Adrenal gland (tissue), 12 donors: ENCODE measurements around the gene MARK1. TPM values are rescaled to one million over a fixed set of nuclear protein-coding genes. Genes with fewer than 3 reads are reported as not detected.

Experiments used
- DNase-seq, 7 donors: peaks; one replicate each; pipeline ENCODE4 v3.0.0-alpha.2; 2019 to 2020
- H3K27ac ChIP-seq, 5 donors: fragments of 200-600 bp; sonication (generic) in 4 of 5; 1 replicate in 3 of 5; 2 replicates in 2 of 5; pipeline versions ENCODE4 v1.5.1 to v1.8.0; 2016 to 2020; ENCODE audit warnings: mild to moderate bottlenecking in 1 of 5
- H3K27me3 ChIP-seq: fragments of 200-600 bp; 2 replicates; pipeline ENCODE4 v1.8.0; 2021
- H3K36me3 ChIP-seq, 2 donors: fragments of 200-600 bp; replicated peaks in 1 of 2; 1 replicate in 1 of 2; 2 replicates in 1 of 2; pipeline versions ENCODE4 v1.5.1 to v1.8.0; 2018 to 2022
- H3K4me1 ChIP-seq, 2 donors: fragments of 200-600 bp; replicated peaks in 1 of 2; 1 replicate in 1 of 2; 2 replicates in 1 of 2; pipeline versions ENCODE4 v1.5.1 to v1.8.0; 2018 to 2021
- H3K4me3 ChIP-seq, 4 donors: fragments of 200-600 bp; sonication (generic) in 3 of 4; one replicate each; pipeline ENCODE4 v1.5.1; 2016 to 2018
- H3K9me3 ChIP-seq, 3 donors: fragments of 200-600 bp; sonication (generic) in 1 of 3; replicated peaks in 1 of 3; 1 replicate in 2 of 3; 2 replicates in 1 of 3; pipeline versions ENCODE4 v1.5.1 to v1.8.0; 2016 to 2021
- CTCF ChIP-seq, 6 experiments: fragments of 450-650 bp in 4 of 6; fragments of 200-600 bp in 2 of 6; sonication (generic) in 1 of 6; IDR thresholded peaks; 1 replicate in 5 of 6; 2 replicates in 1 of 6; pipeline versions ENCODE4 v1.5.1 to v1.8.0; 2016 to 2021; ENCODE audit warnings: antibody characterized with exemption in 6 of 6, mild to moderate bottlenecking in 2 of 6, moderate library complexity in 1 of 6
- POLR2A ChIP-seq, 2 donors: fragments of 450-650 bp; IDR thresholded peaks; one replicate each; pipeline ENCODE4 v1.6.1; 2017; ENCODE audit warnings: antibody characterized with exemption in 2 of 2, mild to moderate bottlenecking in 2 of 2, moderate library complexity in 1 of 2
- WGBS, 4 donors: extraction: QIAGEN DNeasy Blood & Tissue Kit in 2 of 4; methylation state at CpG; one replicate each; pipeline versions ENCODE4 v1.1.5 to v1.1.7; 2013 to 2017; 5-methylcytosine and 5-hydroxymethylcytosine counted together
- intact Hi-C, 2 donors: fragments of 100-400 bp; cut with DNase I; formaldehyde crosslinking; loops; one replicate each; pipeline versions ENCODE4 v1.14.1 to v1.15.0; 2022 to 2023
- polyA plus RNA-seq, 3 donors: library from polyadenylated mRNA; stranded (reverse); fragments of 200-250 nt in 2 of 3; fragments of 350-450 nt in 1 of 3; fragmentation: Illumina TruSeq in 1 of 3; extraction: RNeasy Lipid Tissue Mini Kit (QIAGEN cat#74804) in 1 of 3; gene quantifications; one replicate each; pipeline ENCODE4 v1.2.3, GENCODE V29; 2013 to 2014
- total RNA-seq, 9 donors: library from RNA; depleted of rRNA in 4 of 9; stranded (reverse); fragments of >200 nt in 4 of 9; fragments of 120-200 nt in 1 of 9; fragmentation: NEBNext Ultra II Directional in 1 of 9; extraction: Animal tissue kit (Norgen Biotek cat#: 25700) in 1 of 9; gene quantifications; one replicate each; pipeline versions ENCODE4 v1.1.0 to v1.2.4, GENCODE V29; 2013 to 2023
- donor health status: healthy with polysubstance abuse.
- donor health status: Bipolar disorder and iron deficiency.
- donor health status: DM: yes; HTN: yes; CAD: no.
- donor health status: DM: no; HTN: no; CAD: no.
- donor health status: DM: no; HTN: no; CAD: no.
- donor health status: DM: yes; HTN: yes; CAD: no.

The MARK1 gene
- total and polyA plus RNA-seq, 12 donors, result 1.7 to 9.1 (median 3.9) TPM

GRCh38 chr1:220498188-220498587 is 29.7 kb upstream of the MARK1 start:
- H3K4me3 ChIP-seq, result no peak overlapping the region
- TF ChIP-seq POLR2A (IDR thresholded peaks at IDR 0.05), result no peak
- no peak for TF ChIP-seq CTCF (IDR thresholded peaks at IDR 0.05)
- H3K9me3 ChIP-seq, result no peaks in the 10 kb centered on the region
- H3K36me3 ChIP-seq, result no peaks in the 10 kb centered on the region
- H3K4me1 ChIP-seq, result no peaks in the 10 kb centered on the region
- no peaks in the 10 kb centered on the region for H3K27me3 ChIP-seq
- DNase-seq, result no peak
- WGBS, 4 donors, result 74 to 96% (median 76%) methylated on average over 2 of the region's 2 CpGs
- intact Hi-C loops, result no loop called here
- no peak overlapping the region for H3K27ac ChIP-seq

GRCh38 chr1:220500372-220500771 is 27.6 kb upstream of the MARK1 start:
- intact Hi-C loops, result no loop called here
- 84 to 100% (median 97%) methylated on average over 1 of the region's 1 CpG for WGBS, 4 donors

GRCh38 chr1:220504329-220504728 is 23.6 kb upstream of the MARK1 start:
- H3K9me3 ChIP-seq, result no peaks in the 10 kb centered on the region
- WGBS, 4 donors, result 53 to 63% (median 57%) methylated on average over 5 of the region's 5 CpGs
- TF ChIP-seq POLR2A (IDR thresholded peaks at IDR 0.05), result no peak
- no peak for TF ChIP-seq CTCF (IDR thresholded peaks at IDR 0.05)
- DNase-seq, result no peak
- H3K36me3 ChIP-seq, result no peaks in the 10 kb centered on the region
- no peak overlapping the region for H3K27ac ChIP-seq
- intact Hi-C loops, result no loop called here
- H3K4me3 ChIP-seq, result no peak overlapping the region
- peaks cover 6% of the 10 kb centered on the region for H3K27me3 ChIP-seq
- H3K4me1 ChIP-seq, result no peaks in the 10 kb centered on the region

More at GRCh38 chr1:220500372-220500771, 27.6 kb upstream of the MARK1 start:
- H3K27me3 ChIP-seq, result no peaks in the 10 kb centered on the region
- H3K4me3 ChIP-seq, result no peak overlapping the region
- H3K36me3 ChIP-seq, result no peaks in the 10 kb centered on the region
- no peaks in the 10 kb centered on the region for H3K9me3 ChIP-seq
- no peak overlapping the region for H3K27ac ChIP-seq
- TF ChIP-seq POLR2A (IDR thresholded peaks at IDR 0.05) (no peak), CTCF (IDR thresholded peaks at IDR 0.05) (no peak)
- no peaks in the 10 kb centered on the region for H3K4me1 ChIP-seq
- DNase-seq, result no peak

DNA sequence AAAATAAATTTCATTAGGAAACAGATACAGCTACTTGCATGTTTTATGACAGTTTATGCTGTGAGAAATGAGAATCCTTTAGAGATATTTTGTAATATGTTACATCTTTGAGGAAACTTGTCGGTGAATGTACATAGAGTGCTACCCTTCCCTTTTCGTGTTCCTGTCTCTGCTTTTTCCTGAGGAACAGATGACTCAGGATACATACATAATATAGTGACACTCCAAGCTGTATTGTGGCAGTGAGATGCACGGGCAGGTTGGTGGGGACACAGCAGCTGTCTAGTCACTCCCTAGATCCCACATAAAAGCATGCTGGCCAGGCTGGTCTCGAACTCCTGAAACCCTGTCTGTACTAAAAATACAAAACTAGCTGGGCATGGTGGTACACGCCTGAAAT is 20.9 kb upstream of the MARK1 start:
- DNase-seq, result no peak
- intact Hi-C loops, result no loop called here
- TF ChIP-seq POLR2A (IDR thresholded peaks at IDR 0.05), result no peak
- TF ChIP-seq CTCF (IDR thresholded peaks at IDR 0.05), result no peak
- 69 to 80% (median 75%) methylated on average over 5 of the region's 5 CpGs for WGBS, 4 donors
- Histone ChIP-seq H3K4me3 (no peak overlapping the region), H3K36me3 (no peaks in the 10 kb centered on the region), H3K27ac (no peak overlapping the region), H3K27me3 (peaks cover 6% of the 10 kb centered on the region), H3K4me1 (no peaks in the 10 kb centered on the region), H3K9me3 (no peaks in the 10 kb centered on the region)
